GM18505 (cell line): ENCODE data around the gene GREB1.

Source experiments
- ATAC-seq: cut with Tn5 transposase; IDR thresholded peaks from one replicate; pipeline ENCODE4 v1.9.1; 2021; ENCODE audit not compliant: unreplicated experiment
- POLR2A ChIP-seq: IDR thresholded peaks from 4 replicates; pipeline ENCODE4 v1.6.1; 2011; ENCODE audit warnings: borderline replicate concordance; ENCODE audit not compliant: insufficient read depth, insufficient read length; ENCODE audit errors: extremely low read depth

GREB1 gene

GRCh38 chr2:11564816-11565567 is 31.1 kb downstream of the GREB1 start:
- TF ChIP-seq POLR2A: no peak
- no peak for ATAC-seq

GRCh38 chr2:11566383-11566782 is 32.5 kb downstream of the GREB1 start:
- ATAC-seq: no peak
- no peak for TF ChIP-seq POLR2A

GRCh38 chr2:11567631-11568031 is 33.8 kb downstream of the GREB1 start:
- no peak for ATAC-seq
- TF ChIP-seq POLR2A: no peak

- no peak for TF ChIP-seq POLR2A
- ATAC-seq: no peak
Measured at GRCh38 chr2:11568436-11568835, 34.6 kb downstream of the GREB1 start.

GRCh38 chr2:11569636-11570035 is 35.8 kb downstream of the GREB1 start:
- no peak for ATAC-seq
- no peak for TF ChIP-seq POLR2A

GRCh38 chr2:11571170-11571569 is 37.3 kb downstream of the GREB1 start:
- no peak for TF ChIP-seq POLR2A
- ATAC-seq: no peak

GRCh38 chr2:11572996-11573395 is 39.2 kb downstream of the GREB1 start:
- ATAC-seq: no peak
- TF ChIP-seq POLR2A: no peak

GRCh38 chr2:11573418-11574175 is 39.8 kb downstream of the GREB1 start:
- no peak for ATAC-seq
- TF ChIP-seq POLR2A: no peak

GRCh38 chr2:11574176-11575046 is 40.6 kb downstream of the GREB1 start:
- no peak for ATAC-seq
- TF ChIP-seq POLR2A: no peak

- ATAC-seq: no peak
- no peak for TF ChIP-seq POLR2A
Measured at GRCh38 chr2:11576398-11576797, 42.6 kb downstream of the GREB1 start.

GRCh38 chr2:11577101-11577883 is 43.4 kb downstream of the GREB1 start:
- TF ChIP-seq POLR2A: no peak
- no peak for ATAC-seq

- no peak for TF ChIP-seq POLR2A
- no peak for ATAC-seq
Measured at GRCh38 chr2:11578081-11578948, 44.5 kb downstream of the GREB1 start.
